Activated CD8-positive, alpha-beta memory T cell treated with anti-CD3 and anti-CD28 coated beads, Interleukin-2, amount 10 ng/mL, durations not matched to agents 7 days and 5 days (primary cell): ENCODE measurements around the gene C4A. TPM values are rescaled to one million over a fixed set of nuclear protein-coding genes. Genes with fewer than 3 reads are reported as not detected.
"Not testable (repeated sequence)": the region's sequence is repeated elsewhere in the genome, so short reads cannot be mapped to it uniquely, and the experiment has no call there.

Experiments used
- ATAC-seq: fragments of 150-1000 bp; cut with Tn5 transposase; one replicate; pipeline ENCODE4 v1.10.0; 2021; ENCODE audit warnings: moderate library complexity
- CTCF ChIA-PET: fragments of 350-600 bp; sonication (Branson Sonifier 250); formaldehyde crosslinking; loops from one replicate; lab custom pipeline; 2021; ENCODE audit warnings: antibody characterized with exemption; lab: Charles Lee
- DNase-seq: peaks from one replicate; pipeline ENCODE4 v3.0.0-alpha.2; 2020
- H3K27ac Mint-ChIP-seq: one replicate; pipeline ENCODE4 v1.8.0; 2021; ENCODE audit warnings: mild to moderate bottlenecking, mixed read lengths
- H3K27me3 Mint-ChIP-seq: one replicate; pipeline ENCODE4 v1.8.0; 2021; ENCODE audit warnings: mixed read lengths
- H3K36me3 Mint-ChIP-seq: one replicate; pipeline ENCODE4 v1.8.0; 2021; ENCODE audit warnings: mild to moderate bottlenecking, mixed read lengths
- H3K4me1 Mint-ChIP-seq: one replicate; pipeline ENCODE4 v1.8.0; 2021; ENCODE audit warnings: mixed read lengths
- H3K4me3 Mint-ChIP-seq: one replicate; pipeline ENCODE4 v1.8.0; 2021; ENCODE audit warnings: mild to moderate bottlenecking, moderate library complexity, mixed read lengths
- H3K9me3 Mint-ChIP-seq: one replicate; pipeline ENCODE4 v1.8.0; 2022; ENCODE audit warnings: low read depth, mixed read lengths
- total RNA-seq, 2 experiments: library from RNA; stranded (reverse); gene quantifications; one replicate each; pipeline ENCODE4 v1.2.3, GENCODE V29; 2021

C4A gene
- total RNA-seq, 2 experiments from 2014 or later, result 2.3 to 3.4 TPM

DNA sequence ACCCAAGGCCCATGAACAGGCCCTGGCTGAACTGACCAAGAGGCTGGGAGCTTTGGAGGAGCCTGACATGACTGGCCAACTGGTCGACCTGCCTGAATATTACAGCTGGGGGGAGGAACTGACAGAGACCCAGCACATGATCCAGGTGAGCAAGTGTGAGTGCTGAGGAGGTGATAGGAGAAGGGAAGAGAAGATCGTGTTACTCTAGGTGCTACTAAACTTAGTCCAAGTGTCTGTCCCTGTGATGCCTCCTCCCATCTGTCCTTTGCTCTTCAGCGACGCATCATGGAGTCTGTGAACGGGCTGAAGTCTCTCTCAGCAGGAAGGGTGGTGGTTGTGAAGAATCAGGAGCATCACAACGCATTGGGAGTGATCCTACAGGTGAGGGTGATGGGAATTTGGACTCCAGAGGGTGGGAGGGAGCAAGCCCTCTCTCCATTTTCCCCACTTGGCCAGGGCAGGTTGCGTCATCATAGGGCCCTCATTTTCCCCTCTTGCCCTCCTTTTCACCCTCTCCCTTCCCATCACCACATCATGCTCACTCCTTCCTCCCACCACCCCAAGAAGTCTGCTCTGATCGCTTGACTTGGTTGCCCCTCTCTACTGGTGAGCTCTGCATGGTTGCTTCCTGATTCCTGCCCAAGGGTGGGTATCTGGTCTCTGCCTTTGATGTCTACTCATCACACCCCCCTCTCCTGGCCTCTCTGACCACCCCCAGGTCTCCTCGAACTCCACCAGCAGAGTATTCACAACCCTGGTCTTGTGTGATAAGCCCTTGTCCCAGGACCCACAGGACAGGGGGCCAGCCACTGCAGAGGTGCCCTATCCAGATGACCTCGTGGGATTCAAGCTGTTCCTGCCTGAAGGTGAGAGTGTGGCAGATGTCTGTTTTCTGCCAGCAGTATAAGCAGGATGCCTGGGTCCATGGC, 14.6 kb upstream of the C4A start:
- CTCF ChIA-PET, result interaction anchor here (0.5 to 1.2 kb wide), 2 partner anchors 15 to 567 kb away, joined by 3 read pairs; no protein-coding TSS in a partner anchor
- no peak for DNase-seq
- Mint-ChIP-seq H3K36me3 (peaks cover 26% of the 10 kb centered on the region), H3K4me1 (peaks cover 20% of the 10 kb centered on the region), H3K9me3 (no peaks in the 10 kb centered on the region), H3K27me3 (no peaks in the 10 kb centered on the region), H3K4me3 (no peak overlapping the region), H3K27ac (no peak overlapping the region)
- no peak for ATAC-seq

DNA sequence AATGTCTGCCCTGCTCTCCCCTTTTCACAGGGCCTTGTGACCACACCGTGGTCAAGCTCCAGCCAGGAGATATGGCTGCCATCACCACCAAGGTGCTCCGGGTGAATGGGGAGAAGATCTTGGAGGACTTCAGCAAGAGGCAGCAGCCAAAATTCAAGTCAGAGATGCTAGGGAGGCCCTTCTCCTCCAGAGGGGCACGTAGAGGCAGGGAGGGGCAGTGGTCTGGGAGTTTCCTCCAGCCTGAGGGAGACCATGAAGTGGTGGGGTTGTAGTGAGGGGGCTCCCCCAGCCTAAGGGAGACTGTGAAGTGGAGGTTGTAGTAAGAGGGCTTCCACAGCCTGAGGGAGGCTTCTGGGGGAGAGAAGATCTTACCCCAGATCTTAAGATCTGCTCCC, 13.9 kb upstream of the C4A start:
- peaks cover 21% of the 10 kb centered on the region for H3K36me3 Mint-ChIP-seq
- no peaks in the 10 kb centered on the region for H3K27me3 Mint-ChIP-seq
- ATAC-seq, result no peak
- no peak for DNase-seq
- CTCF ChIA-PET, result interaction anchor here (0.5 to 1.2 kb wide), 2 partner anchors 16 to 568 kb away, joined by 3 read pairs; no protein-coding TSS in a partner anchor
- no peak overlapping the region for H3K4me3 Mint-ChIP-seq
- H3K27ac Mint-ChIP-seq, result no peak overlapping the region
- H3K9me3 Mint-ChIP-seq, result no peaks in the 10 kb centered on the region
- H3K4me1 Mint-ChIP-seq, result peaks cover 25% of the 10 kb centered on the region

DNA sequence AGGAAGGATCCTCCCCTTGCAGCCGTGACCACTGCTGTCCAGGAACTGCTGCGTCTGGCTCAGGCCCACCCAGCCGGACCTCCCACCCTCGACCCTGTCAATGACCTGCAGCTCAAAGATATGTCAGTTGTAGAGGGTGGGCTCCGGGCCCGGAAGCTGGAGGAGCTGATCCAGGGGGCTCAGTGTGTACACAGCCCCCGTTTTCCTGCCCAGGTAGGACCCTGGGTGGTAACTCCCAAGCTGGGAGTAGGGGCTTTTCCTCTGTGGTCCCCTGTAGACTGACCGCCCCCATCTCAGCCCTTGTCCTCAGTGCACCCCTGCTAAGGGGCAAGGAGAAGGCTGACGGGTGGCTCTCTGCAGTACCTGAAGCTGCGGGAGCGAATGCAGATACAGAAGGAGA, 13.5 kb upstream of the C4A start:
- H3K27ac Mint-ChIP-seq, result no peak overlapping the region
- peaks cover 29% of the 10 kb centered on the region for H3K4me1 Mint-ChIP-seq
- peaks cover 20% of the 10 kb centered on the region for H3K36me3 Mint-ChIP-seq
- no peaks in the 10 kb centered on the region for H3K27me3 Mint-ChIP-seq
- no peak overlapping the region for H3K4me3 Mint-ChIP-seq
- CTCF ChIA-PET, result interaction anchor here (0.5 to 1.2 kb wide), 2 partner anchors 16 to 568 kb away, joined by 3 read pairs; no protein-coding TSS in a partner anchor
- ATAC-seq (no peak), DNase-seq (no peak)
- no peaks in the 10 kb centered on the region for H3K9me3 Mint-ChIP-seq

DNA sequence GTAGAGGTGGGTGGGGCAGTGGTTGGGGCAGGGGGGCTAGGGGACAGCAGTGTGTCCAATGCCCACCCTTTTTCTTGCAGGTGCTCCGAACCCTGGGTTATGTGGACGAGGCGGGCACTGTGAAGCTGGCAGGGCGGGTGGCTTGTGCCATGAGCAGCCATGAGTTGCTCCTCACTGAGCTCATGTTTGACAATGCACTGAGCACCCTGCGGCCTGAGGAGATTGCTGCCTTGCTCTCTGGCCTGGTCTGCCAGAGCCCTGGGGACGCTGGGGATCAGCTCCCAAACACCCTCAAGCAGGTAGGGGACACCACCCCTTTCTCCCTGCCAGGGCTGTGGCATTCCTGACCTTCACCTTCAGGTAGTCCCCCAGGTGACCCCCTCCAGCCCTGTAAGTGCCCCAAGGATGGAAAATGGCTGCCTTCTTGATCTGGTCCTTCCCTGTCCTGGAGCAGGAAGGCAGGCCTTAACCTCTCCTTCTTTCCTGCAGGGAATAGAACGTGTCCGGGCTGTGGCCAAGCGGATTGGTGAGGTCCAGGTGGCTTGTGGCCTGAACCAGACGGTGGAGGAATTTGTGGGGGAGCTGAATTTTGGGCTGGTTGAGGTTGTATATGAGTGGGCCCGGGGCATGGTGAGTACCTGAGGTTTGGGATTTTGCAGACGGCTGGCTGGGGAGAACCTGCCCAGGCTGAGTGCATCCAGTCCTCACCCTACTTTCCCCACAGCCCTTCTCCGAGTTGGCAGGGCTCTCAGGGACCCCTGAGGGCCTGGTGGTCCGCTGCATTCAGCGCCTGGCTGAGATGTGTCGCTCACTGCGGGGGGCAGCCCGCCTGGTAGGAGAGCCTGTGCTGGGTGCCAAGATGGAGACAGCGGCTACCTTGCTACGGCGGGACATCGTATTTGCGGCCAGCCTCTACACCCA, 12.8 kb upstream of the C4A start:
- DNase-seq, result no peak
- no peaks in the 10 kb centered on the region for H3K27me3 Mint-ChIP-seq
- peaks cover 15% of the 10 kb centered on the region for H3K36me3 Mint-ChIP-seq
- no peak for ATAC-seq
- H3K9me3 Mint-ChIP-seq, result no peaks in the 10 kb centered on the region
- CTCF ChIA-PET, result interaction anchor here (1.2 to 4.4 kb wide), 4 partner anchors 10 to 46 kb away, joined by 3 to 27 read pairs (median 8); partner anchors contain the start of genes NELFE and SKIC2
- no peak overlapping the region for H3K4me3 Mint-ChIP-seq
- peaks cover 33% of the 10 kb centered on the region for H3K4me1 Mint-ChIP-seq
- H3K27ac Mint-ChIP-seq, result no peak overlapping the region

DNA sequence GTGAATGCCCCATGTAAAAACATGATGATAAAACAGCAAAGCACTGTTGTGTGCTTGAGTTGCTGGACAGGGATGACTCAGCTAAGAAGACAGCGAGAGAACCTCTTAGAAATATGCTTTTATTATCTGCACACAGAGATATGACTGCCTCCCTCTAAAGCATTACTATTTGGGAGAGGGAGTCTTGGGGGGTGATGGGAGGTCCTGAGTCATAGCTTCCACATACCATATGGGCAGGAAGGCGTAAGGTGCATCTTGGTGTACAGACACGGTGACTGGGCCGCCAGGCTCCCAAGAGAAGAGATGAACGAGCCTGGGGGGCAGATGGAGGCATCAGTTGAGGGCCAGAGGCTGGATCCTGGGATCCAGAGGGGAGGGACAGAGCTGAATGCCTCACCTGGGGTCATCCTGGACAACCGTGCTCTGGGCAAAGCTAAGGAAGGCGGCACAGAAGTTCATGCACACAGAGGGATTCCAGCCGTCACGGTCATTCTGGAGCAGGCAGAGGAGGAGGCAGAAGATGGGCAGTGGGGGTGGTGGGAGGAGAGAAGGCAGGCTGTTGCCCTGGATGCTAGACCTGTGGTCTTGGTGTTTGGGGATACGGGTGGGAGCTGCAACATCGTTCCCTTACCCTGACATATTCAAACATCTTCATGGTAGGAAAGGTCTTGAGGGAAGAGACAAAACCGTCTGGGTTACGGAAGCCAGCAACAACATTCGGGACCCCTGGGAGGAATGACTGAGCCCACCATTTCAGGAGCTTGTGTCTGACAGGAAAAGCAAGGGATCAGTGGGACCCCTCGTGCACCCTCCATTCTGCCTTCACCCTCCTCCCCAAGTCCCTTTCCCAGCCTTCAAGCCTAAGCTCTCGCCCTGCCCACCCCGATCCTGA, 11.9 kb upstream of the C4A start:
- CTCF ChIA-PET, result interaction anchor here (1.2 to 4.4 kb wide), 3 partner anchors 11 to 47 kb away, joined by 3 to 27 read pairs (median 12); partner anchors contain the start of genes NELFE and SKIC2
- Mint-ChIP-seq H3K36me3 (peaks cover 12% of the 10 kb centered on the region), H3K9me3 (no peaks in the 10 kb centered on the region), H3K4me3 (peak overlapping the region; percentile 96), H3K27me3 (no peaks in the 10 kb centered on the region), H3K27ac (peak overlapping the region; percentile 100), H3K4me1 (peaks cover 34% of the 10 kb centered on the region)
- ATAC-seq (no peak), DNase-seq (no peak)

DNA sequence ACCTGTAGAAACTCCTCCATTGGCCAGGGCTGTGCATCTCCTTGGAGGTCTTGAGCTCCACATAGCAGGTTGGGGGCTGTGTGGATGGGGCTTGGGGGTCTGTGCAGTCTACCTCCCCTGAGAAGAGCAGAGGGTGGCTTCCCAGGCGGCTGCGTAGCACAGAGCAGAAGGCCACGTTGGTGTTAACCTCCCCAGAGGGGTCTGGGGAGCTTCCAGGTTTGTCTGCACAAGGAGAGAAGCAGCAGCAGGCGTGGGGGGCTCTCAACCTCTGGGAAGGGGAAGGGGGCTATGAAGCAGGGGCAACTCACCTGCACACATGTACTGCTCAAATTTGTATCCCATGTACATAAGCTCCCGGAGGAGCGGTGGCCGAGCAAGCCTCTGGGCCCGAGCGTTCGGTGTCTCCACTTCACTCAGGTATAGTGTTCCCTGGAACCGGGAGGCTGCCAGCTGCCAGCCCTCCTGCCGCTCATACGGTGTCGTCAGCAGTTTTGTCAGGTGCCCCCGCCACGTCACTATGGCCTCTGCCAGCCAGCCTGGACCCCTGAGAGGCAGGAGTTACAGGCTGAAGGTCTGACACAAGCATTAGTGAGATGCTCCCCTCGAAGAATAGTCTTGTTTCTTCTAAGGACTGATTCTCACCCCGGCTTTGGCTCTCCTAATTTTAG, 11.1 kb upstream of the C4A start:
- H3K4me1 Mint-ChIP-seq, result peaks cover 34% of the 10 kb centered on the region
- DNase-seq, result no peak
- H3K27ac Mint-ChIP-seq, result peak overlapping the region; percentile 100
- H3K36me3 Mint-ChIP-seq, result peaks cover 10% of the 10 kb centered on the region
- H3K27me3 Mint-ChIP-seq, result no peaks in the 10 kb centered on the region
- CTCF ChIA-PET, result interaction anchor here (1.2 to 4.4 kb wide), 4 partner anchors 9 to 48 kb away, joined by 3 to 27 read pairs (median 8); partner anchors contain the start of genes NELFE and SKIC2
- H3K4me3 Mint-ChIP-seq, result peak overlapping the region; percentile 96
- H3K9me3 Mint-ChIP-seq, result no peaks in the 10 kb centered on the region
- ATAC-seq, result no peak

DNA sequence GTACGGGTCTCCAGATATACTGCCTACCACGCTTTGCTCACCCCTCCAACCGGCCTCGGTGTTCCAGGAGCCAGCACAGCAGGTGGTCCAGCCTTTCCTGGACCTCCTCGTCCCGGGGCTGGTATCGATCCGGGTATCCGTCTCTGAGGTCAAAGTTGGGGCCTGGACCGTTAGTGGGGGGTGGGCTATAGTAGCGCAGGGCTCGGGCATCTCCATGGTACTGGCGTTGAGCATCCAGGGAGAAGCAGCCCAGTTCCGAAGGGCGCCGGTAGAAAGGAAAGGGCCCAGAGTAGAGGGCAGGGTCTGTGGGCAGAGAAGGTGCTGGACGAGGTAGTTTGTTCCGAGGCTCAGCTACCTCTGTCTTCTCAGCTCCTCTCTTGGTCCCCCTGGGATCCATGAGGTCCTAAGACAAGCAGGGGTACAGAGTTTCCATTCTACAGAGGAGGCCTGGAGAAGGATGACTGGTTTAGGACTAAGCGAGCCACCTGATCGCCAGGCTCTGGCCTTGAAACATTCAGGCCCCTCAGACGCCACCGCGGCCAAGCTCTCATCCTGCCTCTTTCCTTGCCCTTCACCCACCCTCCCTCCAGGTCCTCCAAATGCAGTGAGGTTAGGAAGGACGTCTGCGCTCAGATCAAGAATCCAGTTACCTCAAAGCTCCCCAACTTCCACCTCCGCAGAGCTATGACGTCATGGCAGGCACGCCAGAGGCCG, 10.4 kb upstream of the C4A start:
- DNase-seq (no peak), ATAC-seq (no peak)
- peaks cover 8% of the 10 kb centered on the region for H3K36me3 Mint-ChIP-seq
- peak overlapping the region; percentile 100 for H3K27ac Mint-ChIP-seq
- CTCF ChIA-PET, result interaction anchor here (1.1 to 4.4 kb wide), 4 partner anchors 9 to 20 kb away, joined by 3 to 27 read pairs (median 8); partner anchors contain the start of genes NELFE and SKIC2
- H3K9me3 Mint-ChIP-seq, result no peaks in the 10 kb centered on the region
- peak overlapping the region; percentile 96 for H3K4me3 Mint-ChIP-seq
- H3K4me1 Mint-ChIP-seq, result peaks cover 34% of the 10 kb centered on the region
- H3K27me3 Mint-ChIP-seq, result no peaks in the 10 kb centered on the region

DNA sequence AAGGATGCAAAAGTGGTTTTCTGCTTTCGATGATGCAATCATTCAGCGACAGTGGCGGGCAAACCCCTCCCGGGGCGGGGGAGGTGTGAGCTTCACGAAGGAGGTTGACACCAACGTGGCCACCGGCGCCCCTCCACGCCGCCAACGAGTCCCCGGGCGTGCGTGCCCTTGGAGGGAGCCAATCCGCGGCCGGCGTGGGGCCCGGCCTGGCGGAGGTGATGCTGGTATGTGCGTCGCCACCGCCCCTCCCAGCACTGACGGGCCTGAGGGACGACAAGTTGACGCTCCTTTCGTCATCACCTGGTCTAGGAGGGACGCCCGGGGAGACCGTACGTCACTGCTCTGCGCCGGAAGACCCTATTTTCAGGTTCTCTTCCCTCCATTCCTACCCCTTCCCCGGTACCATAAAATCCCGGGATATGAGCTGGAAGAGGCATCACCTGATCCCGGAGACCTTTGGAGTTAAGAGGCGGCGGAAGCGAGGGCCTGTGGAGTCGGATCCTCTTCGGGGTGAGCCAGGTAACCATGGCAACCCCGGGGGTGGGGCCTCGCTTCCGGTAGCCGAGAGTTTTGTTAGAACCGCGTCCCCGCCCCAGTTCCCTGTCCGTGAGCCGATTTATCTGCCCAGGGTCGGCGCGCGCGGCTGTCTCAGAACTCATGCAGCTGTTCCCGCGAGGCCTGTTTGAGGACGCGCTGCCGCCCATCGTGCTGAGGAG, 9.7 kb upstream of the C4A start, which contains the start of gene DXO:
Gene DXO, minus strand, starts transcription at position 146 of the 716 bp plus-strand sequence. CDS start 463 bp downstream, outside the sequence.
- peak within 1 kb of the TSS; percentile 96 for H3K4me3 Mint-ChIP-seq
- H3K27me3 Mint-ChIP-seq, result no peaks in the 10 kb centered on the region
- peak; percentile 99 for DNase-seq

DNA sequence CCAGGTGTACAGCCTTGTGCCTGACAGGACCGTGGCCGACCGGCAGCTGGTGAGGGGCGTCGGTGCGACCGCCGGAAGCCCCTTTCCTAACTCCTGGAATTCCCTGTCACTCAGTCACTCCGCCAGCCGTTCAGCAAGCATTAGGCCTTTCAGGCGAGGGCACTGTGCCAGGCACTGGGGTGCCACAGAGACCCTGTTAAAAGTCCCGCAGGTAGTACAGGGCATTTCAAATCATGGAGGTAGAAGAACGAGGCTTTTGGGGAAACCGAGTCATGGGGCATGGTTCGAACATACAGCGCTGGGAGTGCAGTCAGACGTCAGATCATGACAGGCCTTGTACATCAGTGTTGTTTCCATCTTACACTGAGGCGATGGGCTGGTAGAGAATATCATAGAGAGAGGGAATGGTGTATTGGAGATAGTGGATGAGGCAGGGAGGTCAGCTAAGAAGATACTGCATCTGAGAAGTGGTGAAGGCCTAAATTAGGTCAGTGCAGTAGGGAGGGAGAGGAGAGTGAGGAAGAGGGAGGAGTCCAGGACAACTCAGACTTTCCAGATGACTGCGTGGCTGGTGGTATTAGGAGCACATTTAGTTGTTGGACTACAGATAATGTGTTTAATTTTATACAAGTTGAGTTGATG, 9.0 kb upstream of the C4A start:
- Mint-ChIP-seq H3K4me3 (peak overlapping the region; percentile 96), H3K36me3 (peaks cover 9% of the 10 kb centered on the region), H3K9me3 (no peaks in the 10 kb centered on the region), H3K27ac (peak overlapping the region; percentile 100), H3K27me3 (no peaks in the 10 kb centered on the region), H3K4me1 (peaks cover 34% of the 10 kb centered on the region)
- CTCF ChIA-PET, result interaction anchor here (1.1 to 4.4 kb wide), 3 partner anchors 14 to 22 kb away, joined by 3 to 27 read pairs (median 12); partner anchors contain the start of genes NELFE and SKIC2
- no peak for ATAC-seq
- DNase-seq, result no peak

More for the DNA sequence above, 9.7 kb upstream of the C4A start, which contains the start of gene DXO:
- peaks cover 34% of the 10 kb centered on the region for H3K4me1 Mint-ChIP-seq
- no peaks in the 10 kb centered on the region for H3K9me3 Mint-ChIP-seq
- ATAC-seq, result peak; percentile 91
- H3K36me3 Mint-ChIP-seq, result peaks cover 9% of the 10 kb centered on the region
- peak within 1 kb of the TSS; percentile 100 for H3K27ac Mint-ChIP-seq
- CTCF ChIA-PET, result interaction anchor here (1.1 to 4.4 kb wide), 4 partner anchors 10 to 20 kb away, joined by 3 to 27 read pairs (median 8); partner anchors contain the start of genes NELFE and SKIC2

DNA sequence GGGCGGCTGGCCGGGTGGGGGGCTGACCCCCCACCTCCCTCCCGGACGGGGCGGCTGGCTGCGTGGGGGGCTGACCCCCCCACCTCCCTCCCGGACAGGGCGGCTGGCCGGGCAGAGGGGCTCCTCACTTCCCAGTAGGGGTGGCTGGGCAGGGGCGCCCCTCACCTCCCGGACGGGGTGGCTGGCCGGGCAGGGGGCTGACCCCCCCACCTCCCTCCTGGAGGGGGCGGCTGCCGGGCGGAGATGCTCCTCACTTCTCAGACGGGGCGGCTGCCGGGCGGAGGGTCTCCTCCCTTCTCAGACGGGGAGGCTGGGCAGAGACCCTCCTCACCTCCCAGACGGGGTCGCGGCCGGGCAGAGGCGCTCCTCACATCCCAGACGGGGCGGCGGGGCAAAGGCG, 5.8 kb upstream of the C4A start:
- H3K36me3 Mint-ChIP-seq, H3K27me3 Mint-ChIP-seq, H3K4me3 Mint-ChIP-seq, H3K27ac Mint-ChIP-seq, ATAC-seq, DNase-seq, H3K9me3 Mint-ChIP-seq, CTCF ChIA-PET: not testable (repeated sequence)
- H3K4me1 Mint-ChIP-seq, result peaks cover 22% of the 10 kb centered on the region
